ENCODE data around the gene VAV1. TPM values are rescaled to one million over a fixed set of nuclear protein-coding genes. Genes with fewer than 3 reads are reported as not detected.

VAV1 gene
- total and polyA plus RNA-seq, 9 of the 15 experiments (the other 6 are each of a cell fraction or from before 2014, with no cell fraction given) = 0.46 to 20.1 (median 11.1) TPM

DNA sequence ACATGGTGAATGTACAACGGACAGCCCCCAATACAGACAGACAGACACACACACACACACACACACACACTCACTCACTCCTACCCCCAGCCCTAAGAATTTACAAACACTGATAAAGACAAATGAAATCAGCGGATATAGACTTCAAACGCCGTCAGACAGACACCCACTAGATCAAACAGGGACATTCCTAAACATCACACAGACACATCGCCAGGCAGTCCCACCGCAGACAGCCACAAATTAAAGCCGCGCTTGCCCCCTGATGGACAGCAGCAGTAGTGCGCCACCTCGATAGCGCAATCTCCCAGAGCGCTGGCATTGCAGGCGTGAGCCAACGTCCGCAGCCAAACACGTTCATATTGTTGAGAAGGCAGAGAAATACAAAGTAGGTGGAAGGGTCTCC is 90.2 kb downstream of the VAV1 start (continued):
- TF ChIP-seq, protein P1, sequence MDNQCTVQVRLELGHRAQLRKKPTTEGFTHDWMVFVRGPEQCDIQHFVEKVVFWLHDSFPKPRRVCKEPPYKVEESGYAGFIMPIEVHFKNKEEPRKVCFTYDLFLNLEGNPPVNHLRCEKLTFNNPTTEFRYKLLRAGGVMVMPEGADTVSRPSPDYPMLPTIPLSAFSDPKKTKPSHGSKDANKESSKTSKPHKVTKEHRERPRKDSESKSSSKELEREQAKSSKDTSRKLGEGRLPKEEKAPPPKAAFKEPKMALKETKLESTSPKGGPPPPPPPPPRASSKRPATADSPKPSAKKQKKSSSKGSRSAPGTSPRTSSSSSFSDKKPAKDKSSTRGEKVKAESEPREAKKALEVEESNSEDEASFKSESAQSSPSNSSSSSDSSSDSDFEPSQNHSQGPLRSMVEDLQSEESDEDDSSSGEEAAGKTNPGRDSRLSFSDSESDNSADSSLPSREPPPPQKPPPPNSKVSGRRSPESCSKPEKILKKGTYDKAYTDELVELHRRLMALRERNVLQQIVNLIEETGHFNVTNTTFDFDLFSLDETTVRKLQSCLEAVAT (IDR thresholded peaks at IDR 0.05) = peak in 1 of 2 experiments; percentile 76; a peak in 2 of 4 replicates
- no peak for TF ChIP-seq ZSCAN32 (CRISPR knock-in tag; IDR thresholded peaks at IDR 0.05)
- TF ChIP-seq, protein P2, sequence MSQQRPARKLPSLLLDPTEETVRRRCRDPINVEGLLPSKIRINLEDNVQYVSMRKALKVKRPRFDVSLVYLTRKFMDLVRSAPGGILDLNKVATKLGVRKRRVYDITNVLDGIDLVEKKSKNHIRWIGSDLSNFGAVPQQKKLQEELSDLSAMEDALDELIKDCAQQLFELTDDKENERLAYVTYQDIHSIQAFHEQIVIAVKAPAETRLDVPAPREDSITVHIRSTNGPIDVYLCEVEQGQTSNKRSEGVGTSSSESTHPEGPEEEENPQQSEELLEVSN (IDR thresholded peaks at IDR 0.05; ENCODE audit: borderline replicate concordance in 1 of 2, extremely low read depth in 1 of 2, insufficient read depth in 1 of 2, insufficient read length in 1 of 2, low read depth in 1 of 2, low read length in 1 of 2, poor library complexity in 1 of 2, severe bottlenecking in 1 of 2) = peak in 1 of 2 experiments; percentile 34
- TF ChIP-seq, protein P3, sequence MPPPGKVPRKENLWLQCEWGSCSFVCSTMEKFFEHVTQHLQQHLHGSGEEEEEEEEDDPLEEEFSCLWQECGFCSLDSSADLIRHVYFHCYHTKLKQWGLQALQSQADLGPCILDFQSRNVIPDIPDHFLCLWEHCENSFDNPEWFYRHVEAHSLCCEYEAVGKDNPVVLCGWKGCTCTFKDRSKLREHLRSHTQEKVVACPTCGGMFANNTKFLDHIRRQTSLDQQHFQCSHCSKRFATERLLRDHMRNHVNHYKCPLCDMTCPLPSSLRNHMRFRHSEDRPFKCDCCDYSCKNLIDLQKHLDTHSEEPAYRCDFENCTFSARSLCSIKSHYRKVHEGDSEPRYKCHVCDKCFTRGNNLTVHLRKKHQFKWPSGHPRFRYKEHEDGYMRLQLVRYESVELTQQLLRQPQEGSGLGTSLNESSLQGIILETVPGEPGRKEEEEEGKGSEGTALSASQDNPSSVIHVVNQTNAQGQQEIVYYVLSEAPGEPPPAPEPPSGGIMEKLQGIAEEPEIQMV (tag; conservative IDR thresholded peaks at IDR 0.05; ENCODE audit: low read depth) = peak; percentile 91
- TF ChIP-seq, protein P4, sequence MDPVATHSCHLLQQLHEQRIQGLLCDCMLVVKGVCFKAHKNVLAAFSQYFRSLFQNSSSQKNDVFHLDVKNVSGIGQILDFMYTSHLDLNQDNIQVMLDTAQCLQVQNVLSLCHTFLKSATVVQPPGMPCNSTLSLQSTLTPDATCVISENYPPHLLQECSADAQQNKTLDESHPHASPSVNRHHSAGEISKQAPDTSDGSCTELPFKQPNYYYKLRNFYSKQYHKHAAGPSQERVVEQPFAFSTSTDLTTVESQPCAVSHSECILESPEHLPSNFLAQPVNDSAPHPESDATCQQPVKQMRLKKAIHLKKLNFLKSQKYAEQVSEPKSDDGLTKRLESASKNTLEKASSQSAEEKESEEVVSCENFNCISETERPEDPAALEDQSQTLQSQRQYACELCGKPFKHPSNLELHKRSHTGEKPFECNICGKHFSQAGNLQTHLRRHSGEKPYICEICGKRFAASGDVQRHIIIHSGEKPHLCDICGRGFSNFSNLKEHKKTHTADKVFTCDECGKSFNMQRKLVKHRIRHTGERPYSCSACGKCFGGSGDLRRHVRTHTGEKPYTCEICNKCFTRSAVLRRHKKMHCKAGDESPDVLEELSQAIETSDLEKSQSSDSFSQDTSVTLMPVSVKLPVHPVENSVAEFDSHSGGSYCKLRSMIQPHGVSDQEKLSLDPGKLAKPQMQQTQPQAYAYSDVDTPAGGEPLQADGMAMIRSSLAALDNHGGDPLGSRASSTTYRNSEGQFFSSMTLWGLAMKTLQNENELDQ (CRISPR knock-in tag; IDR thresholded peaks at IDR 0.05; ENCODE audit: borderline replicate concordance) = no peak
- TF ChIP-seq, protein P5, sequence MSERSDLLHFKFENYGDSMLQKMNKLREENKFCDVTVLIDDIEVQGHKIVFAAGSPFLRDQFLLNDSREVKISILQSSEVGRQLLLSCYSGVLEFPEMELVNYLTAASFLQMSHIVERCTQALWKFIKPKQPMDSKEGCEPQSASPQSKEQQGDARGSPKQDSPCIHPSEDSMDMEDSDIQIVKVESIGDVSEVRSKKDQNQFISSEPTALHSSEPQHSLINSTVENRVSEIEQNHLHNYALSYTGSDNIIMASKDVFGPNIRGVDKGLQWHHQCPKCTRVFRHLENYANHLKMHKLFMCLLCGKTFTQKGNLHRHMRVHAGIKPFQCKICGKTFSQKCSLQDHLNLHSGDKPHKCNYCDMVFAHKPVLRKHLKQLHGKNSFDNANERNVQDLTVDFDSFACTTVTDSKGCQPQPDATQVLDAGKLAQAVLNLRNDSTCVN (CRISPR knock-in tag; IDR thresholded peaks at IDR 0.05) = 0 out of 2 replicates have a peak, but pooled peaks have one; percentile 59
- TF ChIP-seq RFX5 (IDR thresholded peaks at IDR 0.05; ENCODE audit: low read depth, low read length) = no peak
- no peak for TF ChIP-seq MXI1 (IDR thresholded peaks at IDR 0.05; ENCODE audit: low read depth, low read length)
- TF ChIP-seq HSF4 (CRISPR knock-in tag; IDR thresholded peaks at IDR 0.05; ENCODE audit: borderline replicate concordance) = no peak
- TF ChIP-seq PCBP2 (IDR thresholded peaks at IDR 0.05; ENCODE audit: low read depth, low read length, poor library complexity, severe bottlenecking) = no peak
- no peak for TF ChIP-seq NR2C1 (IDR thresholded peaks at IDR 0.05)
- no peak for TF ChIP-seq NR2C1 (tag; IDR thresholded peaks at IDR 0.05)
- TF ChIP-seq, protein P6, sequence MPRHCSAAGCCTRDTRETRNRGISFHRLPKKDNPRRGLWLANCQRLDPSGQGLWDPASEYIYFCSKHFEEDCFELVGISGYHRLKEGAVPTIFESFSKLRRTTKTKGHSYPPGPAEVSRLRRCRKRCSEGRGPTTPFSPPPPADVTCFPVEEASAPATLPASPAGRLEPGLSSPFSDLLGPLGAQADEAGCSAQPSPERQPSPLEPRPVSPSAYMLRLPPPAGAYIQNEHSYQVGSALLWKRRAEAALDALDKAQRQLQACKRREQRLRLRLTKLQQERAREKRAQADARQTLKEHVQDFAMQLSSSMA (CRISPR knock-in tag; IDR thresholded peaks at IDR 0.05) = no peak
- TF ChIP-seq NR2C2 (CRISPR knock-in tag; IDR thresholded peaks at IDR 0.05) = no peak
- no peak for TF ChIP-seq NR2C2 (tag; IDR thresholded peaks at IDR 0.05)
- no peak for TF ChIP-seq KLF16 (IDR thresholded peaks at IDR 0.05)
- TF ChIP-seq FOSL1 (tag; conservative IDR thresholded peaks at IDR 0.05) = no peak
- TF ChIP-seq MED1 (CRISPR knock-in tag; IDR thresholded peaks at IDR 0.05; ENCODE audit: borderline replicate concordance) = no peak
- 0 out of 2 replicates have a peak, but pooled peaks have one; percentile 16 for TF ChIP-seq LARP7 (IDR thresholded peaks at IDR 0.05)

All from K562 (cell line).